ENCODE measurements around the gene BRD1.

The BRD1 gene

DNA sequence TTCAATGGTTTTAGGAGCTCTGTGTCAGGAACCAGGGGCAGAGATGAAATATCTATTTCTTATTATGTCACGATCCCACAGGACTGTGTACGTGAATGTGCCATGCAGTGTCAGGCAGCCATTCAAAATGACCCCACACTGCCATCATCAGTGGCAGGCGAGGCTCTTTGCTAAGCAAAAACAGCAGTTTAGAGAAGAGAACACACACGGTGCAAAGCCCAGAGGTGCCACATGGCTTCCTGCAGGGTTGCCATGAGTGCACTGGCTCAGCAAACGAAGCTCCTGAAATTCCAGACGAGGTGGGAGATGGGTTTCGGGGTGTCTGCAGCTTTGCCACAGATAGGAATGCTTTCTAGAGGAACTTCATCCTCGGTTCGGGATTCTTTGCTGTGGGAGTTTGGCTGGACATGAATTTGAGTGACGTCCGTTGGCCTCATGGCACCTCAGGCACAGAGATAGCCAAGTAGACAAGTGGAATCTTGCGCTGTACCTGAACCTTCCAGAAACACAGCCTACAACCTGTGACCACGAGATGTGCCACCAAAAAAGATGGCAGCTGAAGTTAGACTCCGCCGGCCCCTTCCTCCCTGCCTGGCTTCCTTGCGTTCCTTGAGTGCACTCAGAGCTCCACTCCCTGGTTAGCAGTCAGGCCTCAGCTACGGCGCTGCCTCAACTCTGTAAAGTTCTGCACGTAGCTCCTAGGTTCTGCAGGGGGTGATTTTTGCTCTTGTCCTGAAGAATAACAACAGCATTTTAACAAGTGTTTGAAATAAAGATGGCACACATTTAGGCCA is 18.2 kb upstream of the BRD1 start:
- TF ChIP-seq, protein P1, sequence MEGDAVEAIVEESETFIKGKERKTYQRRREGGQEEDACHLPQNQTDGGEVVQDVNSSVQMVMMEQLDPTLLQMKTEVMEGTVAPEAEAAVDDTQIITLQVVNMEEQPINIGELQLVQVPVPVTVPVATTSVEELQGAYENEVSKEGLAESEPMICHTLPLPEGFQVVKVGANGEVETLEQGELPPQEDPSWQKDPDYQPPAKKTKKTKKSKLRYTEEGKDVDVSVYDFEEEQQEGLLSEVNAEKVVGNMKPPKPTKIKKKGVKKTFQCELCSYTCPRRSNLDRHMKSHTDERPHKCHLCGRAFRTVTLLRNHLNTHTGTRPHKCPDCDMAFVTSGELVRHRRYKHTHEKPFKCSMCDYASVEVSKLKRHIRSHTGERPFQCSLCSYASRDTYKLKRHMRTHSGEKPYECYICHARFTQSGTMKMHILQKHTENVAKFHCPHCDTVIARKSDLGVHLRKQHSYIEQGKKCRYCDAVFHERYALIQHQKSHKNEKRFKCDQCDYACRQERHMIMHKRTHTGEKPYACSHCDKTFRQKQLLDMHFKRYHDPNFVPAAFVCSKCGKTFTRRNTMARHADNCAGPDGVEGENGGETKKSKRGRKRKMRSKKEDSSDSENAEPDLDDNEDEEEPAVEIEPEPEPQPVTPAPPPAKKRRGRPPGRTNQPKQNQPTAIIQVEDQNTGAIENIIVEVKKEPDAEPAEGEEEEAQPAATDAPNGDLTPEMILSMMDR (IDR thresholded peaks at IDR 0.05) = no peak
- TF ChIP-seq ZFX (IDR thresholded peaks at IDR 0.05; ENCODE audit: borderline replicate concordance) = no peak

DNA sequence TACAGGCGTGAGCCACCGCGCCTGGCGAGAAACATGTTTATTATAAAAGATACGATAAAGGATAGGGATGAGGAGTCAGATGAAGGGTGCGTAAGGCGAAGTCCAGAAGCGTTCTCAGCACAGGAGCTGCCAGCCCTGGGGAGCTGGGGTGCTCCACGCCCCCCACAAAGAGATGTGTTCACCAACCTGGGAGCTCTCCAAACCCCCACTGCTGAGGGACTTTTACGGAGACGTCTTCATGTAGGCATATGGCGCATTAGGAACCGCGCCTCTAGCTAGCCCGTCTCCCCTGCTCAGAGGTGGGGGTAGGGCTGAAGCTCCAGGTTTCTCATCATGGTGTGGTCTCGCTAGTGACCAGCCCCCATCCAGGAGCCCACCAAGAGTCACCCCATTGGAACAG is 17.6 kb upstream of the BRD1 start:
- H3K27ac ChIP-seq = no peak overlapping the region

More for the DNA sequence above, 18.2 kb upstream of the BRD1 start:
- H3K27ac ChIP-seq = no peak overlapping the region

DNA sequence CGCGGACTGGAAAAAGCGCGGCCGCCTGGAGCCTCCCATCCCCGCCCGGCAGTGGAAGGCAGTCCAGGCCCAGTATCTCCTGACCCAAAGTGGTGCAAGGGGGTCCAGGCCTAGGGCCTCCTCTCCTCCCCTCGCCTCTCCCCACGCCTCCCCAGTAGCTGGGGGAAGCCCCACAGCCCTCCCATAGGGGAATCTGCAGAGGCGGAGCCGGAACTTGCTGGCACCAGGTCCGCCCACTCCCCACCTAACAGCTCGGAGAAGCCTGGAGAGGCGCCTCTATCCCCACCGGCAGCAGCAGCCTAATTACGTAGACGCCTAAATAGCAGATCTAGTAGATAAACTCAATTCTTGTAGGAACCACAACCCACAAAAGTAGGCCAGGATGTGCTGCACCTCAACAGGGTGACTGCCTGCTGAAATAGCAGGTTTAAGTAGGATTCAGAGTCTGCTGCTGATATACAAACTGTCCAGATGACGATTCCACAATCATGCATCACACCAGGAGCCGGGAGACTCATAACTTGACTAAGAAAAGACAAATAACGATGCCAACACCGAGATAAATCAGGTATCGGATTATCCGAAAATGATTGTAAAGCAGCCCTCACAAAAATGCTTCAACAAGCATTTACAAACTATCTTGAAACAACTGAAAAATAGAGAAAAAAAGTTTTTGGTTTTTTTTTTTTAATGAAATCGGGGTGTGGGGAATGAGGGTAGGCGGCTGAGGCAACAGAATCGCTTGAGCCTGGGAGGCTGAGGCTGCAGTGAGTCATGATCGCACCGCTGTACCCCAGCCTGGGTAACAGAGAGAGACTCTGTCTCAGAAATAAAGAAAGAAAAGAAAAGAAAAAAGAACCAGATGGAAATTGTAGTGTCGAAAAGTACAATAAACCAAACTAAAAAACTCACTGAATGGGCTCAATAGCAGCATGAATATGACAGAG is 11.4 kb upstream of the BRD1 start:
- no peak overlapping the region for H3K27ac ChIP-seq
- TF ChIP-seq, protein P1 (IDR thresholded peaks at IDR 0.05) = no peak
- TF ChIP-seq ZFX (IDR thresholded peaks at IDR 0.05; ENCODE audit: borderline replicate concordance) = no peak

More for the DNA sequence above, 17.6 kb upstream of the BRD1 start:
- no peak for TF ChIP-seq ZFX (IDR thresholded peaks at IDR 0.05; ENCODE audit: borderline replicate concordance)

DNA sequence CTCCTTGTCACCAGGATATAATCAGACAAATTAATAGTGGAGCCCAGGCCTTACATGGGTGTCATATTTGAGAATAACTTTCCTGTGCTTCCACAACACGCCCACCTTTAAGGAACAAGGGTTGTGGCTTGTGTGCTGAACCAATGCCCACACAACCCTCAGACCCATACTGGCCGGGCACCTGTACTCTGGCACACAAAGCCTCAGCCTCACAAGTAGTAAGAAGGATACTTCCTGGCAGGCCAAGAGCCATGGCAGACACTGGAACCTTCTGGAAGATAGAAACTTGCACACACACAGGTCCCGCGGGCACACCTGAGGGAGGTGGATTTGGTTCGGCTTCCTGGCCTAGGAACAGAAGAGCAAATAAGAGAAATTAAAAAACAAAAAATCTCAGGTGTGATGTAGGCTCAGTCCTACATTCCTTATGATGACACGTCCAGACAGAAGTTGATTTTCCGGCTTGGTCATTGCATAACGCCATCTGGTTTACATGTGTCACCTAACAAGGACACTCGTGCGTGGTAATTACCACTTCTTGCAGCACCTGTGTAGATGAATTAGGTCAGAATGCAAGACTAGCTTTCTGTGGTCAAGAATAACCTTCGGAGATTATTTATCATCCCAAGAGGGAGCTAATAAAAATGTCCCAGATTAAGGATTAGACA is 5.8 kb upstream of the BRD1 start:
- H3K27ac ChIP-seq = no peak overlapping the region
- TF ChIP-seq, protein P1 (IDR thresholded peaks at IDR 0.05) = no peak
- TF ChIP-seq ZFX (IDR thresholded peaks at IDR 0.05; ENCODE audit: borderline replicate concordance) = no peak

DNA sequence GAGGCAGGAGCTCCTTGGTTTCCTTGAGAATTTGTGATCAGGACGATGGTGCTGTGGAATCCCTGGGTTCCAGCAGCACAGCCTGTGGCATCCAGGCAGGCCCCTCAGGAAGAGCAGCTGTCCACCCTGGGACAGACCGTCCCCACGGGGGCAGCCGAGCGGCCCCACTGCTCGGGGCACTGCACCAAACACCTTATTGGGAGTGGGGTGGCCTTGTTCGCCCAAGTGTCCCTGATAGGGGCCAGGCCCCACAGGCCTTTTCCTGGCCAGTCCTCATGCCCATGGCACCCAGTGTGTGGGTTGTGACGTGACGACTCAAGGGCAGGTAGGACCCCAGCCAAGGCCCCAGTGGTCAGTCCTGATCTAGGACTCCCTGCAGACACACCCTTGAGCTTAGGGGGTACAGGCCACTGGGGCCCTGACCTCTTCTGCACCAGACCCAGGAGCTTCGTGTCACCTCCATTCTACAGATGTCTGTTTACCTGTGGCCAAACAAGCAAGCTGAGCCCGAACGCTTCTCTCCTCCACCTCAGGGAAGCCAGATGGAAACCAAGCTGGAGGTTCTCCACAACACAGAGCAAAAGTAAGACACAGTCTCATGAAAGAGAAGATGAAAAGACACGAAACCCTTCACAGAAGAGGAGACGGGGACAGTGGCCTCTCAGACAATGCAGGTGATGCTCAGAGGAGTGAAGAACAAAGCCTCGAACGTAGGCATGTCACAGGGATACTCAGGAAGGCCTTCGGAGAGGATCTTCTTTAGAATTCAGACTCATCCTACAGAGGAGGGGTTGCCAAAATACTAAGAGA is 1.6 kb upstream of the BRD1 start:
- TF ChIP-seq ZFX (IDR thresholded peaks at IDR 0.05; ENCODE audit: borderline replicate concordance) = no peak
- TF ChIP-seq, protein P1 (IDR thresholded peaks at IDR 0.05) = no peak
- no peak overlapping the region for H3K27ac ChIP-seq

DNA sequence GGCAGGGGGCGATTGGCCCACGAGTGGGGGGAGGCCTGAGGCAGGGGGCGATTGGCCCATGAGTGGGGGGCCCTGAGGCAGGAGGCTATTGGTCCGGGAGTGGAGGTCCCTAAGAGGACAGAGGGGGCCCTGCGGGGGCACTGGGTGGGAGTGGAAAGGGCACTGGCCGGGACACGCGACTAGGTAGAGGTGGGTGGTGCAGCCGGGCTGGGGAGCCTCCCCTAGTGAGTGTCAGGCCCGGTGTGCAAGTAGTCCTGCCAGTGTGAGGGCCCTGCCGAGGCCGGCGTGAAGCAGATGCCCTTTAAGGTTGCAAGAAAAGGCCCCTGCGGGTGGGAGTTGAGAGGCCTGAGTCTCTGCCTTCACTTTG is 909 bp upstream of the BRD1 start:
- no peak for TF ChIP-seq ZFX (IDR thresholded peaks at IDR 0.05; ENCODE audit: borderline replicate concordance)
- TF ChIP-seq, protein P1 (IDR thresholded peaks at IDR 0.05) = no peak
- no peak overlapping the region for H3K27ac ChIP-seq

All from 22Rv1 (cell line).